ENCODE results near the gene SPI1.
"Not testable (repeated sequence)": the region's sequence is repeated elsewhere in the genome, so short reads cannot be mapped to it uniquely, and the experiment has no call there.

The SPI1 gene

GRCh38 chr11:47337229-47337924 is 41.0 kb downstream of the SPI1 start:
- Histone ChIP-seq H3K9me3 (ENCODE audit: control insufficient read depth, insufficient read depth, low read length) (no peaks in the 10 kb centered on the region), H3K9ac (ENCODE audit: low read depth, low read length) (no peak overlapping the region), H3K4me1 (ENCODE audit: insufficient read depth, low read length) (no peaks in the 10 kb centered on the region), H3K36me3 (ENCODE audit: insufficient read depth, low read length) (no peaks in the 10 kb centered on the region)

DNA sequence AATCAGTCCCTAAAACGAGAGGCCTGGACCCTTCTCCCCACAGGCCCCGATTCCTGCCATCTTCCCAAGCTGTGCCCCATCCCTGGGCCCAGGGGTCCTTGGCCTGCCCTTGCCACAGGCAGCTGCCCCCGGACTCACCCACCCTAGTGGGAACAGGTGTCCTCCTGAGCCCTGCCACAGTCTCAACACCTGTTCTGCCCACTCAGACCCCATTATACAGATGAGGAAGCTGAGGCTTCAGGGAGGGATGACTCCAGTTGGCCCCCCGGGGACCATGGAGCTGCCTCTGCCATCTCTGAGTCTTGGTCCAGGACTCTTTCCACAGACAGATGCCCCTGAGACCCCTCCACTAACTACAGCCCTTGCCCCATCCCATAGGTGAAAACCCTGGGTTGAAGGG is 41.8 kb downstream of the SPI1 start:
- Histone ChIP-seq H3K9ac (ENCODE audit: low read depth, low read length) (no peak overlapping the region), H3K4me1 (ENCODE audit: insufficient read depth, low read length) (no peaks in the 10 kb centered on the region)

GRCh38 chr11:47335733-47336132 is 42.6 kb downstream of the SPI1 start:
- H3K4me1 ChIP-seq (ENCODE audit: insufficient read depth, low read length) = no peaks in the 10 kb centered on the region
- H3K9ac ChIP-seq (ENCODE audit: low read depth, low read length) = no peak overlapping the region
- H3K36me3 ChIP-seq (ENCODE audit: insufficient read depth, low read length) = no peaks in the 10 kb centered on the region
- no peaks in the 10 kb centered on the region for H3K9me3 ChIP-seq (ENCODE audit: control insufficient read depth, insufficient read depth, low read length)

More for the DNA sequence above, 41.8 kb downstream of the SPI1 start:
- Histone ChIP-seq H3K36me3 (ENCODE audit: insufficient read depth, low read length) (no peaks in the 10 kb centered on the region), H3K9me3 (ENCODE audit: control insufficient read depth, insufficient read depth, low read length) (no peaks in the 10 kb centered on the region)

GRCh38 chr11:47334699-47335411 is 43.5 kb downstream of the SPI1 start:
- H3K9me3 ChIP-seq (ENCODE audit: control insufficient read depth, insufficient read depth, low read length); H3K36me3 ChIP-seq (ENCODE audit: insufficient read depth, low read length); H3K4me1 ChIP-seq (ENCODE audit: insufficient read depth, low read length); H3K9ac ChIP-seq (ENCODE audit: low read depth, low read length): not testable (repeated sequence)

GRCh38 chr11:47333886-47334443 is 44.4 kb downstream of the SPI1 start:
- Histone ChIP-seq H3K9ac (ENCODE audit: low read depth, low read length) (no peak overlapping the region), H3K9me3 (ENCODE audit: control insufficient read depth, insufficient read depth, low read length) (no peaks in the 10 kb centered on the region), H3K4me1 (ENCODE audit: insufficient read depth, low read length) (no peaks in the 10 kb centered on the region), H3K36me3 (ENCODE audit: insufficient read depth, low read length) (no peaks in the 10 kb centered on the region)

- Histone ChIP-seq H3K9ac (ENCODE audit: low read depth, low read length) (no peak overlapping the region), H3K9me3 (ENCODE audit: control insufficient read depth, insufficient read depth, low read length) (no peaks in the 10 kb centered on the region), H3K4me1 (ENCODE audit: insufficient read depth, low read length) (no peaks in the 10 kb centered on the region), H3K36me3 (ENCODE audit: insufficient read depth, low read length) (no peaks in the 10 kb centered on the region)
Measured at GRCh38 chr11:47333526-47333845, 44.9 kb downstream of the SPI1 start.

- H3K36me3 ChIP-seq (ENCODE audit: insufficient read depth, low read length) = no peaks in the 10 kb centered on the region
- no peaks in the 10 kb centered on the region for H3K4me1 ChIP-seq (ENCODE audit: insufficient read depth, low read length)
- no peak overlapping the region for H3K9ac ChIP-seq (ENCODE audit: low read depth, low read length)
- no peaks in the 10 kb centered on the region for H3K9me3 ChIP-seq (ENCODE audit: control insufficient read depth, insufficient read depth, low read length)
Measured at GRCh38 chr11:47332791-47333525, 45.4 kb downstream of the SPI1 start.

- Histone ChIP-seq H3K9me3 (ENCODE audit: control insufficient read depth, insufficient read depth, low read length) (no peaks in the 10 kb centered on the region), H3K36me3 (ENCODE audit: insufficient read depth, low read length) (no peaks in the 10 kb centered on the region), H3K4me1 (ENCODE audit: insufficient read depth, low read length) (no peaks in the 10 kb centered on the region), H3K9ac (ENCODE audit: low read depth, low read length) (no peak overlapping the region)
Measured at GRCh38 chr11:47332303-47332711, 46.0 kb downstream of the SPI1 start.

- no peaks in the 10 kb centered on the region for H3K4me1 ChIP-seq (ENCODE audit: insufficient read depth, low read length)
- H3K9me3 ChIP-seq (ENCODE audit: control insufficient read depth, insufficient read depth, low read length) = no peaks in the 10 kb centered on the region
- H3K9ac ChIP-seq (ENCODE audit: low read depth, low read length) = no peak overlapping the region
- no peaks in the 10 kb centered on the region for H3K36me3 ChIP-seq (ENCODE audit: insufficient read depth, low read length)
Measured at GRCh38 chr11:47331454-47332302, 46.7 kb downstream of the SPI1 start.

DNA sequence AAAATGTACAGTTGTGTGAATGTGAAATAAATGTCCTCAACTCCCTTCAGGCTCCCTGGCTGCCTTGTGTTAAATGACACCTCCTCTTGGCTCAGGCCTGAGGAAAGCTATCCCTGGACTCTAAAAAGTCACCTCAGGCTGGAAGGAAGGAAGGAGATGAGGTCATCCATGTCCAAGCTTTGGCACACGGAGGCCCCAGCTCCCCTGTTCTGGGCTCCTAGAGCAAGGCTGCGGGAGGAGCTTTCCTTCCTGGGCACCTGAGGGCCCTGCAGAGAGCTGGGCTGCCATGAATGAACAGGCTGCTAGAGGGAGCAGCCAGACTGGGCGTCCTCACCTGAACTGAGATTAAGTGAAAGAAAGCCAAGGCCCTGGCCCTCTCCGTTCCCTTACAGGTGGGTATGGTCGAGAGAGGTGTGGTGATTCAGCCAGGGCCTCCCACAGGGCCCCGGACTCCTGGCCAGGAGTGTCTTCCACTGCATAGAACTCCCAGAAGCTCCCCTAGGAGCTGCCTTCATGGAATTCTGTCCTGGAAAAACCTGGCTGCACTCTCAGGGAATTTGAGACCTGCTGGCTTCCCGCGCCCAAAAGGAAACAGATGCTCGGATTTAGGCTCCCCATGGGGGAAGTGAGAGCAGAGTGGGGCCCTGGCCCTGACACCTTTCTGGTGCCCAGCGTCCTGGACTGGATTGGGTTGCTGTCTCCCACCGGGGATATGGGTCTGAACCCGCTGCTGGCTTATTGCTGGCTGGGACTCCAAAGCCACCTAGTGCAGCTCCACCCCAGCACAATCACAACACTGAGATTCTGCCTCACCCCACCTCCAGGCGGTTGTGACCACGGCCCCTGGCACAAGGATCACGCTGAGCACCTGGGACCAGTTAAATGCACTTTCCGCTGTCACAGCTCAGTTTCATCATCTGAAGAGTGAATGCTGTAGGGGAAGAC is 48.1 kb downstream of the SPI1 start:
- H3K9me3 ChIP-seq (ENCODE audit: control insufficient read depth, insufficient read depth, low read length) = no peaks in the 10 kb centered on the region
- no peaks in the 10 kb centered on the region for H3K36me3 ChIP-seq (ENCODE audit: insufficient read depth, low read length)

GRCh38 chr11:47329431-47329986 is 48.8 kb downstream of the SPI1 start:
- Histone ChIP-seq H3K9me3 (ENCODE audit: control insufficient read depth, insufficient read depth, low read length) (no peaks in the 10 kb centered on the region), H3K9ac (ENCODE audit: low read depth, low read length) (no peak overlapping the region), H3K4me1 (ENCODE audit: insufficient read depth, low read length) (no peaks in the 10 kb centered on the region), H3K36me3 (ENCODE audit: insufficient read depth, low read length) (no peaks in the 10 kb centered on the region)

More for the DNA sequence above, 48.1 kb downstream of the SPI1 start:
- no peak overlapping the region for H3K9ac ChIP-seq (ENCODE audit: low read depth, low read length)
- H3K4me1 ChIP-seq (ENCODE audit: insufficient read depth, low read length) = no peaks in the 10 kb centered on the region

DNA sequence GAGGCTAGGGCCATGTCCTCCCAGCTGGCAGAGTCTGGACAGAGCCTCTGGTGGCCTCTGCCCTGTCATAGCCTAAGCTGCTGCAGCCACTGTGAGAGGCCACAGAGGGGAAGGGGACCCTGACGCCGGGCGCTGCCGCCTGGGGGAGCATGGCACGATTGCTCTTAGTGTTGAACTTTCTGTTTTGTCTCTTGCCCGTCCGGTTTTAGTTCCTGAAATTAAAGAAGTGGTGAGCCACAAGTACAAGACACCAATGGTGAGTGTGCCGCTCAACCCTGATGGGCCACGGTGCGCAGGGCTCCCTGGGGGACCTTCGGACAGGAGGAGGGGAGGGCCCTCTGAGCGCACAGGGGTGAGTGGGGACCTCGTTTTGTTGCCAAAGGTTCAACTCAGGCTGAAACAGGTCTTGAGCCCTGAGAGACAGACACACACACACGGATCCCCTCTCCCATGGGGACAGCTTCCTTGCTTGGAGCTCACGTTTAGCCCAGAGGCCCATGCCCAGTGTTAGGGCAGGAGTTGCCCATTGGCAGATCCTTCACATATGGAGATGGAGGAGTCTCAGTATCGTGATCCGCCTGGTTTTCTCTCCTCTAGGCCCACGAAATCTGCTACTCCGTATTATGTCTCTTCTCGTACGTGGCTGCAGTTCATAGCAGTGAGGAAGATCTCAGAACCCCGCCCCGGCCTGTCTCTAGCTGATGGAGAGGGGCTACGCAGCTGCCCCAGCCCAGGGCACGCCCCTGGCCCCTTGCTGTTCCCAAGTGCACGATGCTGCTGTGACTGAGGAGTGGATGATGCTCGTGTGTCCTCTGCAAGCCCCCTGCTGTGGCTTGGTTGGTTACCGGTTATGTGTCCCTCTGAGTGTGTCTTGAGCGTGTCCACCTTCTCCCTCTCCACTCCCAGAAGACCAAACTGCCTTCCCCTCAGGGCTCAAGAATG is 49.6 kb downstream of the SPI1 start:
- Histone ChIP-seq H3K36me3 (ENCODE audit: insufficient read depth, low read length) (no peaks in the 10 kb centered on the region), H3K9ac (ENCODE audit: low read depth, low read length) (no peak overlapping the region)

More for the DNA sequence above, 49.6 kb downstream of the SPI1 start:
- H3K9me3 ChIP-seq (ENCODE audit: control insufficient read depth, insufficient read depth, low read length) = no peaks in the 10 kb centered on the region
- no peaks in the 10 kb centered on the region for H3K4me1 ChIP-seq (ENCODE audit: insufficient read depth, low read length)

Measured in ES-I3 (cell line).